Activated gamma-delta T cell treated with anti-CD3 and anti-CD28 coated beads, Interleukin-2, amount 50 U/mL, for 16 hours (primary cell): ENCODE data around the gene PPIA.
"Not testable (repeated sequence)": the region's sequence is repeated elsewhere in the genome, so short reads cannot be mapped to it uniquely, and the experiment has no call there.

ENCODE experiments used
- DNase-seq: peaks from one replicate; pipeline ENCODE4 v3.0.0-alpha.2; 2020; ENCODE audit warnings: low read depth

The PPIA gene

GRCh38 chr7:44827567-44827966 lies 31.1 kb downstream of the PPIA start:
- DNase-seq: no peak

DNA sequence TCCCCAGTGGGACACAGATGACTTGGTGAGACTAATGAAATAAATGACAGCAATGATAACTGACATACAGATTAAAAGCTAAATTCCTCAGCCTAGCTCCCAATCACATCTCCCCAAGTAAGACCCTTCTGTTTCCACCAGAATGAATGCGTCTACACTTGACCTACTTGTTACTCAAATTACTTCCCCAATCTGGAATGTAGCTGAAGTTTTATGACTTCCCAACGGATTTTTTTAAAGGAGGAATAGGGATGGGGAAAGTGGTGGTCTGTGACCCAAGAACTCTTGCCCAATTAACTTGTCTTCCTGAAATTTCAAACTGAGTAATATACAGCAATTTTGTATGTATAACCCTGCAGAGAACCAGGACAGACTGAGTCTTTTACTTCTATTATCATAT lies 42.3 kb downstream of the PPIA start:
- no peak for DNase-seq

DNA sequence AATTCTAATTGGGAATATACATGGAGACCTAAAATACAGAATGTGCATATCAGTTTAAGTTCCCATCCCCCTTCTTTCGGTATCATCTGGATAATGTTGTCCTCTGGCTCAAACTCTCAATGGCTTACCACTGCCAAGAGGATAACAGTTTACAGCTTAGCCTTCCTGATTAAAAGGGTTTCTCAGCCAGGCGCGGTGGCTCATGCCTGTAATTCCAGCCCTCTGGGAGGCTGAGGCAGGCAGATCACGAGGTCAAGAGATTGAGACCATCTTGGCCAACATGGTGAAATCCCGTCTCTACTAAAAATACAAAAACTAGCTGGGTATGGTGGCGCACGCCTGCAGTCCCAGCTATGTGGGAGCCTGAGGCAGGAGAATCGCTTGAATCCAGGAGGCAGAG lies 46.2 kb downstream of the PPIA start:
- not testable (repeated sequence) for DNase-seq

DNA sequence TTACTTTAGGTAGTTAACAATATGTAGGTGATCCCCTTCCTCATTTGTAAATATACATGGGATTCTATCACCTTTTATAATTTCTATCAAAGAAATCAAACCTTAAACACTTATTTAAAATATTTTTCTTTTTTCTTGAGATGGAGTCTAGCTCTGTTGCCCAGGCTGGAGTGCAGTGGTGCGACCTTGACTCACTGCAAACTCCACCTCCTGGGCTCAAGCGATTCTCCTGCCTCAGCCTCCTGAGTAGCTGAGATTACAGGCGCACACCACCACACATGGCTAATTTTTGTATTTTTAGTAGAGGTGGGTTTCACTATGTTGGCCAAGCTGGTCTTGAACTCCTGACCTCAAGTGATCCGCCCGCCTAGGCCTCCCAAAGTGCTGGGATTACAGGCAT lies 47.0 kb downstream of the PPIA start:
- DNase-seq: not testable (repeated sequence)

- DNase-seq: no peak
Measured at GRCh38 chr7:44845451-44845850, 49.0 kb downstream of the PPIA start.

GRCh38 chr7:44846390-44846789 lies 49.9 kb downstream of the PPIA start:
- DNase-seq: not testable (repeated sequence)

- no peak for DNase-seq
Measured at GRCh38 chr7:44846816-44847508, 50.5 kb downstream of the PPIA start.

- peak; percentile 71 for DNase-seq
Measured at GRCh38 chr7:44847509-44847919, 51.0 kb downstream of the PPIA start.

DNA sequence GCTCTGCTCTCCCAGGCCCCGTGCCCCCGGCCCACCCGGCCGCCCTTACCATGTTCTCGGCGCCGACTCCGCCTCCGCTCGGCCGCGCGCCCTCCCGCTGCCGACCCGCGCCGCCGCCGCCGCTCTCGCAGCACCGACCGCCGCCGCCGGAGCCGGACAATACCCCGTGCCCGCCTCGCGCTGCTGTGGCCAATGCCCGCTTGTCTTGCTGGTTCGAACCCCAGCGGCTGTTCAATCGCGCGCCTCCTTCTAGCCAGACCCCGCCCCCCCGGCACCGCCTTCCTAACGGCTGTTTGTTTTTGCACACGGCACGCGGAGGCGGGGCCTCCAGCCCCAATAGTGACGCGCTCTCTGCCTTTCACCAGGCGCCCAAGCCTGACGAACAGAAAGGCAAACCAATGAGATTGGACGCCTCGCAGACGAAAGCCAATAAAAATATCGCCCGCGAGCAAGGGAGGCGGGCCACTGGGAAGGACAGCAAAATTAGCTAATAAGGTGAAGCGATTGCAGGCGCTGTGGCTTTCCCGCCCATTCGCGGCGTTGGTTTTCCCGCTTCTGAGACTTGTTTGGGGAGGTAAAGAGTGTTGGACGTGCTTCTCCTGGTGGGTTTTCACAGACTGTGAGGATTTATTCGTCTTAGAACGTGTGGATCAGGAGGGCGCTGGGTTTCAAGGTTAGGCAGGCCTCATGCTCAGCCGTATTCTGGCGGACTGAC lies 51.6 kb downstream of the PPIA start, which contains the start of gene H2AZ2:
Gene H2AZ2 (minus strand): TSS at position 168 of the 715 bp plus-strand sequence. CDS start 116 bp downstream, at position 52.
- peak; percentile 100 for DNase-seq

DNA sequence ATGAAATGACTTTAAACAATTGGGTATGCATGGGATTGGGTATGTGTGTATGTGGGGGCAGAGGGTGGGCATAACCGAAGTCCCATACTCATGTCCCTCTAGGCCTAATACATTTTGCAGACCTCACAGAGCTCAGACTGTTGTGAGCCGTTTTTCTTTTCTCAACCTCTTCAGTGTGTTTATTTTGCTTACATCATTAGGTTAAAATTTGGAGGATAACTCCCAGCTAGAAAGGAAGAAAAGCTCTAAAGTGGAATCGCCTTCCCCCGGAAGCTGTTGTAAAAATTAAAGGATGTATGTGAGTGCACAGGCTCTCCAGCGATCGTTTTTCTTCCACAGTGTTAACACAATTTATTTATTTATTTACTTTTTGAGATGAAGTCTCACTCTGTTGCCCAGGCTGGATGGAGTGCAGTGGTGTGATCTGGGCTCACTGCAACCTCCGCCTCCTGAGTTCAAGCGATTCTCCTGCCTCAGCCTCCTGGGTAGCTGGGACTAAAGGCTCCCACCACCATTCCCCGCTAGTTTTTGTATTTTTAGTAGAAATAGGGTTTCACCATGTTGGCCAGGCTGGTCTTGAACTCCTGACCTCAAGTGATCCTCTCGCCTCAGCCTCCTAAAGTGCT lies 52.9 kb downstream of the PPIA start:
- DNase-seq: no peak

DNA sequence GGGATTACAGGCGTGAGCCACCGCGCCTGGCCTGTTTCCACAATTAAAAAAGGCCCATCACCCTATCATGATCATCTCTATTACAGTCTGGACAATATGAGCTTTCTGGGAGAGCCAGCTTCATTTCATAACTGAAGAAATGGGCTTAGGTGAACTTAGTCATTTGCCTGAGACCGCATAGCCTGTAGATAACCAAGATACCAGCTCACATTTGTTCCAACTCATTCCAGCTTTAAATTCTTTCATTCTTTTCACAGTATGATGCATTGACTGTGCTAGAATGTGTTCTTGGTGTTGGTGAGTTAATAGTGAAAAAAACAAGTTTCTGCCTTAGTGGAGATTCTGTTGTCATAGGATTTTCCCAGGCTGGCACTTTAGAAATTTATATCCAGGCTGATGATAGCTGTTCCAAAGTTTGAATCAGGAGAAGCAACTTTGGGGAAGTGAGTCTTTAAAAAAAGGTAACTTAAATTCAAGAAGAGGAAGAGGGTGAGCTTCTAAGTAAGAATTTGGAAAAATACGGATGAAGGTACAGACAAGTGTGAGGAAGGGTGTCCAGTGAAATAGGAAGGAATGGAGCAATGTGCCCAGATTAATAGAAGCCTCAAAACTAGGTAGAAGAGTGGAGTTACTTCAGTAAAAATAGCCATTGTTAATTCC lies 53.5 kb downstream of the PPIA start:
- no peak for DNase-seq

GRCh38 chr7:44852590-44852989 lies 56.1 kb downstream of the PPIA start:
- DNase-seq: no peak
